PC-9 (cell line): ENCODE results near the gene NCDN. TPM values are rescaled to one million over a fixed set of nuclear protein-coding genes. Genes with fewer than 3 reads are reported as not detected.

Experiments used
- BruUV-seq: library from RNA; stranded (reverse); fragments of 400-500 nt; replicated peaks from 2 replicates; lab custom pipeline; 2021; lab: Mats Ljungman, UMichigan
- CTCF ChIA-PET: fragments of 300-600 bp; sonication (Branson Sonifier 250); formaldehyde crosslinking; loops from one replicate; lab custom pipeline; 2022; ENCODE audit warnings: antibody characterized with exemption; lab: Charles Lee
- POLR2A ChIA-PET: fragments of 300-600 bp; sonication (Branson Sonifier 250); formaldehyde crosslinking; loops from one replicate; lab custom pipeline; 2022; ENCODE audit warnings: antibody characterized with exemption; ENCODE audit not compliant: unreplicated experiment; lab: Charles Lee
- DNase-seq, 2 experiments: peaks; one replicate each; pipeline versions ENCODE4 v3.0.0 to v3.0.0-alpha.2; 2015 to 2022; ENCODE audit warnings: mixed read lengths in 1 of 2
- H2AFZ ChIP-seq: fragments of 200-600 bp; sonication (generic); 2 replicates; pipeline ENCODE4 v1.8.1; 2017; ENCODE audit warnings: antibody characterized with exemption
- H3F3A ChIP-seq: fragments of 200-600 bp; sonication (generic); 2 replicates; pipeline ENCODE4 v1.8.1; 2017; ENCODE audit warnings: antibody characterized with exemption, mild to moderate bottlenecking, low read depth; ENCODE audit not compliant: insufficient read depth
- H3K27ac ChIP-seq: fragments of 200-600 bp; sonication (generic); 2 replicates; pipeline ENCODE4 v1.6.1; 2016; ENCODE audit warnings: mixed run types
- H3K27me3 ChIP-seq: fragments of 200-600 bp; sonication (generic); 2 replicates; pipeline ENCODE4 v1.6.1; 2016; ENCODE audit warnings: low read depth, mixed run types; ENCODE audit not compliant: insufficient read depth
- H3K36me3 ChIP-seq: fragments of 200-600 bp; sonication (generic); 2 replicates; pipeline ENCODE4 v1.6.1; 2016; ENCODE audit warnings: low read depth, mixed run types
- H3K4me1 ChIP-seq: fragments of 200-600 bp; sonication (generic); replicated peaks from 2 replicates; pipeline ENCODE4 v1.6.1; 2016; ENCODE audit warnings: mixed run types; ENCODE audit not compliant: insufficient read depth
- H3K4me2 ChIP-seq: fragments of 200-600 bp; sonication (generic); 2 replicates; pipeline ENCODE4 v1.6.1; 2017; ENCODE audit warnings: mixed run types
- H3K4me3 ChIP-seq: fragments of 200-600 bp; sonication (generic); 2 replicates; pipeline ENCODE4 v1.6.1; 2016; ENCODE audit warnings: mixed run types
- H3K79me2 ChIP-seq: fragments of 200-600 bp; sonication (generic); 2 replicates; pipeline ENCODE4 v1.6.1; 2017; ENCODE audit warnings: low read depth, mixed run types
- H3K9me2 ChIP-seq: fragments of 200-600 bp; sonication (generic); 2 replicates; pipeline ENCODE4 v1.8.1; 2017; ENCODE audit warnings: mild to moderate bottlenecking; ENCODE audit not compliant: insufficient read depth
- H3K9me3 ChIP-seq: fragments of 200-600 bp; sonication (generic); 2 replicates; pipeline ENCODE4 v1.8.1; 2016; ENCODE audit warnings: low read depth; ENCODE audit not compliant: insufficient read depth
- H4K20me1 ChIP-seq: fragments of 200-600 bp; sonication (generic); 2 replicates; pipeline ENCODE4 v1.8.1; 2017; ENCODE audit not compliant: insufficient read depth
- CTCF ChIP-seq: fragments of 200-600 bp; sonication (generic); conservative IDR thresholded peaks from 2 replicates; pipeline ENCODE4 v1.6.1; 2017; ENCODE audit warnings: mixed run types, antibody characterized with exemption, mild to moderate bottlenecking, moderate library complexity
- EZH2 ChIP-seq: fragments of 200-600 bp; sonication (generic); IDR thresholded peaks from 2 replicates; pipeline ENCODE4 v1.8.0; 2017; ENCODE audit warnings: antibody characterized with exemption, low read depth
- intact Hi-C: fragments of 100-400 bp; cut with micrococcal nuclease; formaldehyde crosslinking; loops from one replicate; pipeline ENCODE4 v1.10.0; 2022; ENCODE audit not compliant: unreplicated experiment
- total RNA-seq: library from RNA; stranded (reverse); gene quantifications from 2 replicates; pipeline ENCODE4 v1.2.3, GENCODE V29; 2021

The NCDN gene
- total RNA-seq, 1 experiment from 2014 or later: 26.6 TPM

GRCh38 chr1:35556484-35557117, 998 bp upstream of the NCDN start:
- peaks cover 10% of the 10 kb centered on the region for H3K4me1 ChIP-seq
- TF ChIP-seq EZH2: no peak
- TF ChIP-seq CTCF: no peak
- H3K36me3 ChIP-seq: 0 out of 2 replicates have a peak, but pooled peaks cover 13% of the 10 kb centered on the region
- no peaks in the 10 kb centered on the region for H3K9me3 ChIP-seq
- ChIA-PET POLR2A (interaction anchor here (0.6 to 0.7 kb wide), 3 partner anchors 51 to 292 kb away, joined by 3 to 4 read pairs (median 4); no protein-coding TSS in a partner anchor), CTCF (interaction anchor here (0.5 to 2.1 kb wide), 7 partner anchors 8 to 696 kb away, joined by 3 to 9 read pairs (median 6); no protein-coding TSS in a partner anchor)
- intact Hi-C loops: loop anchor here (2.0 to 5.0 kb wide), 2 partner anchors 364 to 698 kb away; partner anchors contain the start of genes SFPQ and SMIM12
- H3K4me3 ChIP-seq: peak overlapping the region; percentile 64
- H2AFZ ChIP-seq: peak overlapping the region; percentile 84
- no peaks in the 10 kb centered on the region for H3K9me2 ChIP-seq
- no peaks in the 10 kb centered on the region for H3F3A ChIP-seq
- H3K27ac ChIP-seq: peak overlapping the region; percentile 92; the same call in 1 of the 2 replicates
- H3K27me3 ChIP-seq: no peaks in the 10 kb centered on the region
- H3K79me2 ChIP-seq: peaks cover 42% of the 10 kb centered on the region
- no peak for DNase-seq
- peak overlapping the region; percentile 82 for H3K4me2 ChIP-seq
- BruUV-seq: TSS peak; percentile 50
- peaks cover 13% of the 10 kb centered on the region; the same call in 1 of the 2 replicates for H4K20me1 ChIP-seq

- peak within 1 kb of the TSS; percentile 92 for H3K27ac ChIP-seq
- 0 out of 2 replicates have a peak, but pooled peaks cover 13% of the 10 kb centered on the region for H3K36me3 ChIP-seq
- no peaks in the 10 kb centered on the region for H3K27me3 ChIP-seq
- H3K9me2 ChIP-seq: no peaks in the 10 kb centered on the region
- no peaks in the 10 kb centered on the region for H3K9me3 ChIP-seq
- H3K4me2 ChIP-seq: peak within 1 kb of the TSS; percentile 82
- peak within 1 kb of the TSS; percentile 64 for H3K4me3 ChIP-seq
- H2AFZ ChIP-seq: peak within 1 kb of the TSS; percentile 84
- peaks cover 10% of the 10 kb centered on the region for H3K4me1 ChIP-seq
- DNase-seq: peak; percentile 60 to 83
- CTCF ChIA-PET: interaction anchor here (0.5 to 2.1 kb wide), 5 partner anchors 37 to 696 kb away, joined by 3 to 9 read pairs (median 5); no protein-coding TSS in a partner anchor
- BruUV-seq: no TSS peak
- TF ChIP-seq EZH2: no peak
- TF ChIP-seq CTCF: no peak
- intact Hi-C loops: loop anchor here (2.0 to 5.0 kb wide), 2 partner anchors 365 to 698 kb away; partner anchors contain the start of genes SFPQ and SMIM12
- peaks cover 42% of the 10 kb centered on the region for H3K79me2 ChIP-seq
- POLR2A ChIA-PET: interaction anchor here (0.6 to 0.7 kb wide), 3 partner anchors 52 to 292 kb away, joined by 3 to 4 read pairs (median 4); no protein-coding TSS in a partner anchor
- H4K20me1 ChIP-seq: peaks cover 16% of the 10 kb centered on the region; the same call in 1 of the 2 replicates
- no peaks in the 10 kb centered on the region for H3F3A ChIP-seq
These were observed 435 bp upstream of the NCDN start, which contains the start of gene KIAA0319L for GRCh38 chr1:35557118-35557610. Gene KIAA0319L, minus strand, starts transcription at chr1:35557403. Its CDS starts 2,912 bp downstream, at chr1:35554491.
